ENCODE measurements around the gene GRIK2. TPM values are rescaled to one million over a fixed set of nuclear protein-coding genes. Genes with fewer than 3 reads are reported as not detected.

GRIK2 gene
- total RNA-seq, 1 experiment from 2014 or later: 0.61 TPM

GRCh38 chr6:101458826-101459225 lies 65.3 kb downstream of the GRIK2 start:
- Histone ChIP-seq H3K27me3 (ENCODE audit: insufficient read depth, low read depth) (no peaks in the 10 kb centered on the region), H4K20me1 (ENCODE audit: insufficient read depth) (no peaks in the 10 kb centered on the region), H2AFZ (no peak overlapping the region), H3K4me1 (replicated peaks; ENCODE audit: insufficient read depth) (no peaks in the 10 kb centered on the region), H3K36me3 (ENCODE audit: low read depth) (no peaks in the 10 kb centered on the region), H3K9me2 (ENCODE audit: insufficient read depth) (no peaks in the 10 kb centered on the region), H3K27ac (no peak overlapping the region), H3F3A (ENCODE audit: insufficient read depth, low read depth) (no peaks in the 10 kb centered on the region), H3K79me2 (ENCODE audit: low read depth) (no peaks in the 10 kb centered on the region), H3K4me3 (no peak overlapping the region), H3K9me3 (ENCODE audit: insufficient read depth, low read depth) (no peaks in the 10 kb centered on the region), H3K4me2 (no peak overlapping the region)
- CTCF ChIA-PET: no interaction called here
- no TSS peak for BruUV-seq (replicated peaks)
- DNase-seq: no peak
- POLR2A ChIA-PET (ENCODE audit: unreplicated experiment): no interaction called here
- no peak for TF ChIP-seq EZH2 (IDR thresholded peaks at IDR 0.05; ENCODE audit: low read depth)
- no peak for TF ChIP-seq CTCF (conservative IDR thresholded peaks at IDR 0.05)
- intact Hi-C loops (cut with micrococcal nuclease; ENCODE audit: unreplicated experiment): no loop called here

GRCh38 chr6:101462576-101462975 lies 69.1 kb downstream of the GRIK2 start:
- no peaks in the 10 kb centered on the region for H3K79me2 ChIP-seq (ENCODE audit: low read depth)
- TF ChIP-seq CTCF (conservative IDR thresholded peaks at IDR 0.05): no peak
- no peak for TF ChIP-seq EZH2 (IDR thresholded peaks at IDR 0.05; ENCODE audit: low read depth)
- BruUV-seq (replicated peaks): no TSS peak

GRCh38 chr6:101465863-101466262 lies 72.4 kb downstream of the GRIK2 start:
- Histone ChIP-seq H3K36me3 (ENCODE audit: low read depth) (no peaks in the 10 kb centered on the region), H4K20me1 (ENCODE audit: insufficient read depth) (no peaks in the 10 kb centered on the region), H3F3A (ENCODE audit: insufficient read depth, low read depth) (no peaks in the 10 kb centered on the region), H3K9me3 (ENCODE audit: insufficient read depth, low read depth) (no peaks in the 10 kb centered on the region), H3K4me3 (no peak overlapping the region), H3K27ac (no peak overlapping the region), H3K9me2 (ENCODE audit: insufficient read depth) (no peaks in the 10 kb centered on the region), H3K79me2 (ENCODE audit: low read depth) (no peaks in the 10 kb centered on the region), H3K4me1 (replicated peaks; ENCODE audit: insufficient read depth) (no peaks in the 10 kb centered on the region), H3K27me3 (ENCODE audit: insufficient read depth, low read depth) (no peaks in the 10 kb centered on the region), H3K4me2 (no peak overlapping the region), H2AFZ (no peak overlapping the region)
- CTCF ChIA-PET: no interaction called here
- DNase-seq: no peak
- TF ChIP-seq CTCF (conservative IDR thresholded peaks at IDR 0.05): no peak
- no peak for TF ChIP-seq EZH2 (IDR thresholded peaks at IDR 0.05; ENCODE audit: low read depth)
- no TSS peak for BruUV-seq (replicated peaks)
- POLR2A ChIA-PET (ENCODE audit: unreplicated experiment): no interaction called here
- intact Hi-C loops (cut with micrococcal nuclease; ENCODE audit: unreplicated experiment): no loop called here

More at GRCh38 chr6:101462576-101462975, 69.1 kb downstream of the GRIK2 start:
- Histone ChIP-seq H3K9me2 (ENCODE audit: insufficient read depth) (no peaks in the 10 kb centered on the region), H3K4me1 (replicated peaks; ENCODE audit: insufficient read depth) (no peaks in the 10 kb centered on the region), H3K9me3 (ENCODE audit: insufficient read depth, low read depth) (no peaks in the 10 kb centered on the region), H3K4me2 (no peak overlapping the region), H3K27ac (no peak overlapping the region), H3F3A (ENCODE audit: insufficient read depth, low read depth) (no peaks in the 10 kb centered on the region), H2AFZ (no peak overlapping the region), H3K4me3 (no peak overlapping the region), H4K20me1 (ENCODE audit: insufficient read depth) (no peaks in the 10 kb centered on the region), H3K27me3 (ENCODE audit: insufficient read depth, low read depth) (no peaks in the 10 kb centered on the region), H3K36me3 (ENCODE audit: low read depth) (no peaks in the 10 kb centered on the region)
- ChIA-PET CTCF (no interaction called here), POLR2A (ENCODE audit: unreplicated experiment) (interaction anchor here (0.7 kb wide), 1 partner anchor 511 kb away, joined by 4 read pairs; no protein-coding TSS in a partner anchor)
- no peak for DNase-seq
- intact Hi-C loops (cut with micrococcal nuclease; ENCODE audit: unreplicated experiment): no loop called here

Data from PC-9 (cell line).